RWPE1 (cell line): ENCODE results near the gene NGEF.

Source experiments
- CTCF ChIA-PET: fragments of 350-600 bp; sonication (Branson Sonifier 250); formaldehyde crosslinking; extraction: SDS; loops from one replicate; lab custom pipeline; 2021; lab: Yijun Ruan, JAX
- POLR2A ChIA-PET: fragments of 400-600 bp; formaldehyde crosslinking; extraction: SDS; loops from one replicate; lab custom pipeline; 2020; ENCODE audit warnings: antibody characterized with exemption; ENCODE audit not compliant: low non-redundant PET; lab: Yijun Ruan, JAX
- DNase-seq: peaks from one replicate; pipeline ENCODE4 v3.0.0; 2012; ENCODE audit warnings: low spot score
- H3K27ac ChIP-seq: fragments of 450-650 bp; 2 replicates; pipeline ENCODE4 v1.5.1; 2017
- TF ChIP-seq, protein P1 (sequence below): fragments of 450-650 bp; conservative IDR thresholded peaks from 2 replicates; pipeline ENCODE4 v1.5.1; 2017; ENCODE audit warnings: low read depth, mild to moderate bottlenecking

The NGEF gene

DNA sequence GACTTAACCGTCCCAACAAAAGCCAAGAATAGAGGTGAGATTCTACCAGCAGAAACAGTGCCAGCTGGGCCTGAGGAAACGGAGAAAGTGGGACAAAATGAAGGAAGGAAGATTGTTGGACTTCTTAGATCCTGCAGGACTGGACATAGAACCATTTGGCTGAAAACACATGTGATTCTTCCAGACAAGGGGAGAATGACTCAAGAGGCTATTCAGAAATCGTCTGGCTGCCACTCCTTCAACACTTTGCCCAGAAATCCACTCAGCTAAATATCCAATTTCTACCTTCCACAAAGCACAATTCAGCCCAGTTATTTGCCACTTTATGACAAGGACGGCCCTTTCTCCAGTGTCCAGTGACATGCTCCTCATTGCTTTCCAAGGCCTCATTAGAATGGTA lies 81.4 kb downstream of the NGEF start:
- DNase-seq, result no peak
- ChIA-PET POLR2A (no interaction called here), CTCF (no interaction called here)
- TF ChIP-seq, protein P1, sequence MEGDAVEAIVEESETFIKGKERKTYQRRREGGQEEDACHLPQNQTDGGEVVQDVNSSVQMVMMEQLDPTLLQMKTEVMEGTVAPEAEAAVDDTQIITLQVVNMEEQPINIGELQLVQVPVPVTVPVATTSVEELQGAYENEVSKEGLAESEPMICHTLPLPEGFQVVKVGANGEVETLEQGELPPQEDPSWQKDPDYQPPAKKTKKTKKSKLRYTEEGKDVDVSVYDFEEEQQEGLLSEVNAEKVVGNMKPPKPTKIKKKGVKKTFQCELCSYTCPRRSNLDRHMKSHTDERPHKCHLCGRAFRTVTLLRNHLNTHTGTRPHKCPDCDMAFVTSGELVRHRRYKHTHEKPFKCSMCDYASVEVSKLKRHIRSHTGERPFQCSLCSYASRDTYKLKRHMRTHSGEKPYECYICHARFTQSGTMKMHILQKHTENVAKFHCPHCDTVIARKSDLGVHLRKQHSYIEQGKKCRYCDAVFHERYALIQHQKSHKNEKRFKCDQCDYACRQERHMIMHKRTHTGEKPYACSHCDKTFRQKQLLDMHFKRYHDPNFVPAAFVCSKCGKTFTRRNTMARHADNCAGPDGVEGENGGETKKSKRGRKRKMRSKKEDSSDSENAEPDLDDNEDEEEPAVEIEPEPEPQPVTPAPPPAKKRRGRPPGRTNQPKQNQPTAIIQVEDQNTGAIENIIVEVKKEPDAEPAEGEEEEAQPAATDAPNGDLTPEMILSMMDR, result no peak
- H3K27ac ChIP-seq, result no peak overlapping the region

DNA sequence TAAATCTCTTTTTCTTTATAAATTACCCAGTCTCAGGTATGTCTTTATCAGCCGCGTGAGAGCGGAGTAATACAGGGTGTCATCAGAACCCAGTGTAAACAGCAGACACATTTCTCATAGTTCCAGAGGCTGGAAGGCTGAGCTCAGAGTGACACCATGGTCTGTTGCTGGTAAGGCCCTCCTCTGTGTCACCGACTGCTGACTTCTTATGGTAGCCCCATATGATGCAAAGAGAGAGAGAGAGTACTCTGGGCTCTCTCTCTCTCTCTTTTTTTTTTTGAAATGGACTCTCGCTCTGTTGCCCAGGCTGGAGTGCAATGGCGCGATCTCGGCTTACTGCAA lies 83.0 kb downstream of the NGEF start:
- ChIA-PET POLR2A (no interaction called here), CTCF (no interaction called here)
- no peak overlapping the region for H3K27ac ChIP-seq
- TF ChIP-seq, protein P1, result no peak
- no peak for DNase-seq

- CTCF ChIA-PET, result interaction anchor here (0.5 to 0.7 kb wide), 3 partner anchors 57 to 670 kb away, joined by 3 to 4 read pairs (median 3); no protein-coding TSS in a partner anchor
- TF ChIP-seq, protein P1, result no peak
- H3K27ac ChIP-seq, result no peak overlapping the region
- POLR2A ChIA-PET, result no interaction called here
- DNase-seq, result no peak
Observed at GRCh38 chr2:232929303-232930058, 83.6 kb downstream of the NGEF start.

DNA sequence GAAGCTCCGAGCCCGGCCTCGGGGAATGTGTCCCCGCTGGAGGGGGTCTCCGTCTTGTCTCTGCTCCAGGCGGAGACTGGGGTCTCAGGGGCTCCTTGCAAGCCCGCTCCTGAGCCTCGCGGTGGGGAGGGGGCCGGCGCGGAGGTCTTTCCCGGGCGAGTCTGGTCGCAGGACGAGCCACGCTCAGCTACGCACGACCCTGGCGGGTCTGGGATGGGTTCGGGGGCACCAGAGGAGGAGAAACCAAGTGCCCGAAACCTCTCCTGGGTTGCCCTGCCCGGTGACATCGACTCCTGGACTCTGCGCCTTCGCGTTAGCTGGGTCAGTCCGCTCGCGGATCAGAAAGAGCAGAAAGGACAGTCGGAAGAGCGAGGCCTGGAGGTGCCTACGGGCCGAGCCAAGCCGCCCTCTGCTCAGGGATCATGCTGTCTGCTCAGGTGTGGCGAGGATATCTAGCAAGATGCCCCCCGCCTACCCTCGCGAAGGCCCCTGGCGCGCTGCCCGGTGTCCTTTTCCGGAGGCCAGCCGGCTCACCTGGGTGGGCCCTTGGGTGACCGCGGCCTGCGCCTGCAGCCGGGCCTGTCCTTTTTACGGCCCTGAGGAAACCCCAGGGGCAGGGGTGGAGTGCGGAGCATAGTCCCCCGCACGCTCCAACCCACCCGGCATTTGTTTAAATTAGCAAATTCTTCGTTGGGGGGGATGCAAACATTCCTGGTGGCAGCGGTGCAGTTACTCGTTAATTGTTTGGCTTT lies 84.3 kb downstream of the NGEF start:
- TF ChIP-seq, protein P1, result no peak
- no peak overlapping the region for H3K27ac ChIP-seq
- no peak for DNase-seq
- ChIA-PET CTCF (interaction anchor here (0.5 to 0.7 kb wide), 4 partner anchors 30 to 322 kb away, joined by 3 to 7 read pairs (median 4); no protein-coding TSS in a partner anchor), POLR2A (no interaction called here)

DNA sequence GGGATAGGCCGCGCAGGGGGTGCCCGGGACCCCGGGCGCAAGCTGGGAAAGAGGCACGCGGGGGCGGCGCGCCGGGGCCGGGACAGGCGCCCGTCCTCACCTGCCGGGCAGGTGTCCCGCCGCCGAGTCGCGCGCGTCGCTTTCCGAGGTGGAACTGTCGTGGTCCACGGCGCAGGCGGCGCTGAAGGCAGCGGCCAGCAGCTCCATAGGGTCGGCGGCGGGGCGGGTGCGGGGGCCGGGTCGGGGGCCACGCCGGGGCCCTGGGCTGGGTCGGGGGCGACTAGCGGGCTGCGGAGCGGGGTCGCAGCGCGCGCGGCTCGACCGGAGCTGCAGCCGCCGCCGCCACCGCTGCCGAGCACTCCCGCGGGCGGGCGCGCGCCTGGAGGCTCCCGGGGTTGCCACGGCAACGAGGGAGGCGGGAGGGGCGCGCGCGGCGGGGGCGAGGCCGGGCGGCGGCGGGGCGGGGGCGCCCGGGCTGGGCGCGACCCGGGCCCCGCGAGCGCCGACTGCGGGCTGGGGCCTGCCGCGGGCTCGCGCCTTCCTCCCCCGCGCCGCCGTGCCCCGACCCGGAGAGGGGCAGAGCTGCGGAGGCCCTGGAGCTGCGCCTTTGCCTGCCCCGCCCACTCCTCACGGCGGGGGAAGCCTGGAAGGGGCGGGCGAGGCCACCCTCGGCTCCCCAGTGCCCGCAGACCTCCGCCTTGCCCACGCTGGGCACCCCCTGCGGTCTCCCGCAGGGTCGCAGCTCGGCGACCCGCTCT lies 85.1 kb downstream of the NGEF start:
- POLR2A ChIA-PET, result interaction anchor here (0.6 kb wide), 1 partner anchor 74 kb away, joined by 4 read pairs; no protein-coding TSS in a partner anchor
- H3K27ac ChIP-seq, result peak overlapping the region; percentile 67
- TF ChIP-seq, protein P1, result no peak
- no peak for DNase-seq
- CTCF ChIA-PET, result interaction anchor here (0.6 kb wide), 3 partner anchors 30 to 79 kb away, joined by 3 to 7 read pairs (median 4); no protein-coding TSS in a partner anchor
